Vagina (tissue), 2 donors: ENCODE data around the gene TTC17. TPM values are rescaled to one million over a fixed set of nuclear protein-coding genes. Genes with fewer than 3 reads are reported as not detected.
"Not testable (repeated sequence)": the region's sequence is repeated elsewhere in the genome, so short reads cannot be mapped to it uniquely, and the experiment has no call there.

Experiments
- DNase-seq, 2 donors: peaks; one replicate each; pipeline ENCODE4 v3.0.0-alpha.2; 2017; ENCODE audit errors: extremely low spot score in 2 of 2
- H3K27ac ChIP-seq: fragments of 200-600 bp; sonication (generic); one replicate; pipeline ENCODE4 v1.5.1; 2019
- H3K27me3 ChIP-seq: fragments of 200-600 bp; sonication (generic); one replicate; pipeline ENCODE4 v1.5.1; 2019
- H3K36me3 ChIP-seq, 2 donors: fragments of 200-600 bp; sonication (generic); one replicate each; pipeline ENCODE4 v1.5.1; 2017 to 2019
- H3K4me1 ChIP-seq: fragments of 200-600 bp; sonication (generic); one replicate; pipeline ENCODE4 v1.5.1; 2019
- H3K4me3 ChIP-seq, 2 donors: fragments of 200-600 bp; sonication (generic); 1 replicate in 1 of 2; 2 replicates in 1 of 2; pipeline ENCODE4 v1.5.1; 2016 to 2019
- H3K9me3 ChIP-seq: fragments of 200-600 bp; sonication (generic); one replicate; pipeline ENCODE4 v1.5.1; 2019
- POLR2A ChIP-seq, 2 donors: fragments of 450-650 bp; IDR thresholded peaks; one replicate each; pipeline ENCODE4 v1.6.1; 2017; ENCODE audit warnings: antibody characterized with exemption in 2 of 2, mild to moderate bottlenecking in 2 of 2, moderate library complexity in 2 of 2
- POLR2AphosphoS5 ChIP-seq, 2 donors: sonication (generic); formaldehyde crosslinking; IDR thresholded peaks; one replicate each; pipeline ENCODE4 v1.9.0; 2017; ENCODE audit warnings: antibody characterized with exemption in 2 of 2, mild to moderate bottlenecking in 2 of 2, low read depth in 1 of 2; ENCODE audit not compliant: insufficient read depth in 1 of 2
- intact Hi-C: fragments of 100-400 bp; cut with DNase I; formaldehyde crosslinking; loops from one replicate; pipeline ENCODE4 v1.15.1; 2023
- total RNA-seq: library from RNA; depleted of rRNA; stranded (reverse); fragments of >200 nt; gene quantifications from one replicate; pipeline ENCODE4 v1.2.3, GENCODE V29; 2016
- TF ChIP-seq, protein P1 (sequence below), 3 experiments: fragments of 450-650 bp in 2 of 3; fragments of 200-600 bp in 1 of 3; sonication (generic) in 1 of 3; IDR thresholded peaks; one replicate each; pipeline ENCODE4 v1.5.1; 2017 to 2019; ENCODE audit warnings: antibody characterized with exemption in 3 of 3, mild to moderate bottlenecking in 2 of 3, moderate library complexity in 2 of 3

Gene TTC17
- total RNA-seq, 1 donor from 2014 or later, result 89.9 TPM

DNA sequence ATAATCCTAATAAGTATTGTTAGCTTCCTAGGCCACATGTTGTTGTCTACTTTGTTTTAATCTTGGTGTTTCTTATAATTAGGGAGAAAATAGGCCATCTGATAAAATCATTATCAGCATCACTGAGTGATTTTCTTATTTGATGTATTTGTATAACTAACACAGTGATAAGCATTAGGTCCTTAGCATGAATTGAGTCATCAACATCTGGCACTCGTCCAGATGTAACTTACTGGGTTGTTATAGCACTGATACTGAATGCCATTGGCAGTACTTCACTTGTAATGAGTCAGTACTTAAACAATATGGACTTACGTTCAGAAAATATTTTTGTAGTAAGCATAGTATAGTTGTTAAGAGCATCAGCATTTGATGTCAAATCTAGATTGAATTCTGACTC, 30.7 kb upstream of the TTC17 start:
- intact Hi-C loops, result no loop called here
- no peaks in the 10 kb centered on the region for H3K9me3 ChIP-seq
- H3K4me3 ChIP-seq, result no peak overlapping the region
- H3K27ac ChIP-seq, result no peak overlapping the region
- peaks cover 0 to 91% of the 10 kb centered on the region in 2 donors for H3K36me3 ChIP-seq
- no peak for DNase-seq
- H3K4me1 ChIP-seq, result no peaks in the 10 kb centered on the region
- TF ChIP-seq POLR2AphosphoS5 (IDR thresholded peaks at IDR 0.05; ENCODE audit: insufficient read depth in 1 of 2, low read depth in 1 of 2), result no peak
- no peak for TF ChIP-seq POLR2A (IDR thresholded peaks at IDR 0.05)
- TF ChIP-seq, protein P1, sequence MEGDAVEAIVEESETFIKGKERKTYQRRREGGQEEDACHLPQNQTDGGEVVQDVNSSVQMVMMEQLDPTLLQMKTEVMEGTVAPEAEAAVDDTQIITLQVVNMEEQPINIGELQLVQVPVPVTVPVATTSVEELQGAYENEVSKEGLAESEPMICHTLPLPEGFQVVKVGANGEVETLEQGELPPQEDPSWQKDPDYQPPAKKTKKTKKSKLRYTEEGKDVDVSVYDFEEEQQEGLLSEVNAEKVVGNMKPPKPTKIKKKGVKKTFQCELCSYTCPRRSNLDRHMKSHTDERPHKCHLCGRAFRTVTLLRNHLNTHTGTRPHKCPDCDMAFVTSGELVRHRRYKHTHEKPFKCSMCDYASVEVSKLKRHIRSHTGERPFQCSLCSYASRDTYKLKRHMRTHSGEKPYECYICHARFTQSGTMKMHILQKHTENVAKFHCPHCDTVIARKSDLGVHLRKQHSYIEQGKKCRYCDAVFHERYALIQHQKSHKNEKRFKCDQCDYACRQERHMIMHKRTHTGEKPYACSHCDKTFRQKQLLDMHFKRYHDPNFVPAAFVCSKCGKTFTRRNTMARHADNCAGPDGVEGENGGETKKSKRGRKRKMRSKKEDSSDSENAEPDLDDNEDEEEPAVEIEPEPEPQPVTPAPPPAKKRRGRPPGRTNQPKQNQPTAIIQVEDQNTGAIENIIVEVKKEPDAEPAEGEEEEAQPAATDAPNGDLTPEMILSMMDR (IDR thresholded peaks at IDR 0.05), result no peak
- H3K27me3 ChIP-seq, result no peaks in the 10 kb centered on the region

DNA sequence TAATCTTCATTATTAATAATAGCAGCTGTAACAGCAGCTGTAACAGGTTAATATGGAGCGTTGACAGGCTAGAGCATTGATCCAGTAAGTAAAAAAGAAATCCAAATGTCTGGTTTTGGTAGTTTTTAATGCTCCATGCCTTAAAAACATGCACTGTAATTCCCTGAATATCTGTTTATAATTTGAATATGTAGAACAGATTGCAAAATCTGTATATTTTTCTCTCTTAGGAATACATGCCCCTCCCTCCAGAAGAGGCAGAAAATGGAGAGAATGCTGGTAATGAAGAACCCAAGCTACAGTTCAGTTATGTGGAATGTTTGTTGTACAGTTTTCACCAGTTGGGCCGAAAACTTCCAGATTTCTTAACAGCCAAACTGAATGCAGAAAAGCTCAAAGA, 30.2 kb upstream of the TTC17 start:
- DNase-seq, result no peak
- no peak for TF ChIP-seq POLR2AphosphoS5 (IDR thresholded peaks at IDR 0.05; ENCODE audit: insufficient read depth in 1 of 2, low read depth in 1 of 2)
- no peak for TF ChIP-seq POLR2A (IDR thresholded peaks at IDR 0.05)
- TF ChIP-seq, protein P1 (IDR thresholded peaks at IDR 0.05), result no peak
- Histone ChIP-seq H3K4me3 (no peak overlapping the region), H3K27me3 (no peaks in the 10 kb centered on the region), H3K4me1 (no peaks in the 10 kb centered on the region), H3K9me3 (no peaks in the 10 kb centered on the region), H3K27ac (no peak overlapping the region), H3K36me3 (peaks cover 0 to 90% of the 10 kb centered on the region in 2 donors)
- intact Hi-C loops, result no loop called here

DNA sequence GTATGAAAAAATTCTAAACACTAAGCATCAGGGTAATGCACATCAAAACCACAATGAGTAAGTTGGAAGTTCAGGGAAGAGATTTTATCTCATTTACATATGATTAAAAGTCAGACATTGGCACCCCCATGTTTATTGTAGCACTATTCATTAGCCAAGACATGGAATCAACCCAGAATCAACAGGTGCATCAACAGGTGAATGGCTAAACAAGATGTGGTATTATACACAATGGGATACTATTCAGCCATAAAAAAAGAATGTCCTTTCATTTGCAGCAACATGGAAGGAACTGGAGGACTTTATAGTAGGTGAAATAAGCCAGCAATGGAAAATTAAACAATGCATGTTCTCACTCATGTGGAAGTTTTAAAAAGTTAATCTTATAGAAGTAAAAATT, 17.6 kb upstream of the TTC17 start:
- intact Hi-C loops, result no loop called here
- no peak overlapping the region for H3K27ac ChIP-seq
- H3K9me3 ChIP-seq, result no peaks in the 10 kb centered on the region
- DNase-seq, result no peak
- no peak overlapping the region for H3K4me3 ChIP-seq
- H3K4me1 ChIP-seq, result no peaks in the 10 kb centered on the region
- peaks cover 0 to 35% of the 10 kb centered on the region in 2 donors for H3K36me3 ChIP-seq
- no peaks in the 10 kb centered on the region for H3K27me3 ChIP-seq
- TF ChIP-seq, protein P1 (IDR thresholded peaks at IDR 0.05), result no peak
- no peak for TF ChIP-seq POLR2A (IDR thresholded peaks at IDR 0.05)
- no peak for TF ChIP-seq POLR2AphosphoS5 (IDR thresholded peaks at IDR 0.05; ENCODE audit: insufficient read depth in 1 of 2, low read depth in 1 of 2)

DNA sequence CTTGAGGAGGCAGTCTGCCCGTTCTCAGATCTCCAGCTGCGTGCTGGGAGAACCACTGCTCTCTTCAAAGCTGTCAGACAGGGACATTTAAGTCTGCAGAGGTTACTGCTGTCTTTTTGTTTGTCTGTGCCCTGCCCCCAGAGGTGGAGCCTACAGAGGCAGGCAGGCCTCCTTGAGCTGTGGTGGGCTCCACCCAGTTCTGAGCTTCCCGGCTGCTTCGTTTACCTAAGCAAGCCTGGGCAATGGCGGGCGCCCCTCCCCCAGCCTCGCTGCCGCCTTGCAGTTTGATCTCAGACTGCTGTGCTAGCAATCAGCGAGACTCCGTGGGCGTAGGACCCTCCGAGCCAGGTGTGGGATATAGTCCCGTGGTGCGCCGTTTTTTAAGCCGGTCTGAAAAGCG, 7.3 kb upstream of the TTC17 start:
- H3K9me3 ChIP-seq, H3K4me1 ChIP-seq, H3K36me3 ChIP-seq, DNase-seq, intact Hi-C loops, H3K4me3 ChIP-seq, H3K27ac ChIP-seq, H3K27me3 ChIP-seq: not testable (repeated sequence)

DNA sequence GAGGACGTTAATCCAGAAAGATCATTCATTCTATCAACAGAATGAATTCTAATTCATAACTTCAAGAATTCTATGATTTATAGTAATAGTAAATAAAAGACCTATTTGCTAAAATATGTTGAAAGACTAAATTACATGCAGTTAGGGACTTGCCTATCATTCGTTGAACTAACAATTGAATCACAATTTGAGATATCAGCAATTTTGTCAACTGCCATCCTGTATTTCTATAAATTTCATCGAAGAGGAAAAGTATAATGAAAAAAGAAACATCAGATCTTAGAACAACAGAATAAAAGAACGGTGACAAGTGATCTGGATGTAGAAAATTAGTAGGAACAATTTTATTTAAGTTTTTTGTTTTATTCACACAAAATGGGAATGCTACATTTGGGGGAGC, 4.4 kb upstream of the TTC17 start:
- peaks cover 8% of the 10 kb centered on the region for H3K4me1 ChIP-seq
- H3K27ac ChIP-seq, result no peak overlapping the region
- intact Hi-C loops, result no loop called here
- TF ChIP-seq POLR2AphosphoS5 (IDR thresholded peaks at IDR 0.05; ENCODE audit: insufficient read depth in 1 of 2, low read depth in 1 of 2) (no peak), POLR2A (IDR thresholded peaks at IDR 0.05) (no peak)
- TF ChIP-seq, protein P1 (IDR thresholded peaks at IDR 0.05), result no peak
- no peak for DNase-seq
- H3K9me3 ChIP-seq, result no peaks in the 10 kb centered on the region
- H3K27me3 ChIP-seq, result no peaks in the 10 kb centered on the region
- no peaks in the 10 kb centered on the region for H3K36me3 ChIP-seq
- no peak overlapping the region for H3K4me3 ChIP-seq

DNA sequence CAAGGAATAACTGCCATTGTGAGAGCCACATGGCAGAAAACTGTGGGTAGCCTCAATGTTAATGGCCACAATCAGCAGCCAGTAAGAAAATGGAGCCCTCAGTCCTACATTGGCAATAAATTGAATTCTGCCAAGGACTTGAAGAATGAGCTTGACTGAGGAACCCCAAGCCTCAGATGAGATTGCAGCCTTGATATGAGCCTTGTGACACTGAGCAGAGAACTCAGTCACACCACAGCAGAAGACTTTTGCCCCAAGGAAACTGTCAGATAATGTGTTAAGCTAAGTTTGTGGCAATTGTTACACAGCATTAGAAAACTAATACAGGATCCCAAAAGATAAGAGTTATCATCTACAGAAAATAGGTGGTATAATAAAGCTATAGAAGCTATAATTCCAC, 2.4 kb upstream of the TTC17 start:
- H3K4me3 ChIP-seq, result no peak overlapping the region
- no peaks in the 10 kb centered on the region for H3K36me3 ChIP-seq
- H3K4me1 ChIP-seq, result peaks cover 28% of the 10 kb centered on the region
- no peak overlapping the region for H3K27ac ChIP-seq
- no peaks in the 10 kb centered on the region for H3K9me3 ChIP-seq
- TF ChIP-seq POLR2A (IDR thresholded peaks at IDR 0.05), result no peak
- no peak for TF ChIP-seq POLR2AphosphoS5 (IDR thresholded peaks at IDR 0.05; ENCODE audit: insufficient read depth in 1 of 2, low read depth in 1 of 2)
- TF ChIP-seq, protein P1 (IDR thresholded peaks at IDR 0.05), result no peak
- no peaks in the 10 kb centered on the region for H3K27me3 ChIP-seq
- DNase-seq, result no peak
- intact Hi-C loops, result loop anchor here (5.0 kb wide), 1 partner anchor 44 kb away; the partner anchor contains the start of gene API5
